ENCODE data around the gene ZSCAN1.

- TF ChIP-seq CTCF (IDR thresholded peaks at IDR 0.05), result no peak
- TF ChIP-seq POLR2A (IDR thresholded peaks at IDR 0.05), result no peak
- TF ChIP-seq POLR2AphosphoS5 (IDR thresholded peaks at IDR 0.05), result no peak
Measured at GRCh38 chr19:58093071-58093470, 59.2 kb downstream of the ZSCAN1 start.
